GM11168 (cell line): Measurements from ENCODE around the gene EVC2.

Source experiments
- in situ Hi-C: fragments of 300-500 bp; cut with MboI; formaldehyde crosslinking; loops from one replicate; pipeline ENCODE4 v1.12.0; 2022; ENCODE audit warnings: low sequenced_read_pairs; ENCODE audit not compliant: unreplicated experiment

EVC2 gene

GRCh38 chr4:5713861-5714260 lies 5.5 kb upstream of the EVC2 start:
- in situ Hi-C loops = no loop called here

DNA sequence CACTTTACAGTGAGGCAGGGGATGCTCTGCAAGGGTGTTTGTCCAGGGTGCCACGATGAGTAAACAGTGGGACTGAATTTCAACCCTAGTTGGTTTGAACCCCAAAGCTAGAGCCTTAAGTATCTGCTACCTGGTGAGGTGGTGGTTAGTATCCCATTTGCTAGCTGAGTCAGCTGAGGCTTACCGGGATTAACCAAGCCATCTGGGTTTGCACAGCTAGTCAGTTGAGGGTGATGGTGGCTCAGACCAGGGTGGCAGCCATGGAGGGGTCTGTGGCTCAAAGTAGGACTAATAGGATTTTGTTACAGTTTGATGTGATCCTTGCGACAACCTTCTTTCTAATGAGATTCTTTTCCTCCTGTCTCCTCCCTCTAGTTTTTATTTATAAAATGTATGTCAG lies 4.6 kb upstream of the EVC2 start:
- in situ Hi-C loops = no loop called here

- in situ Hi-C loops = no loop called here
Observed at GRCh38 chr4:5712517-5712916, 4.2 kb upstream of the EVC2 start.

DNA sequence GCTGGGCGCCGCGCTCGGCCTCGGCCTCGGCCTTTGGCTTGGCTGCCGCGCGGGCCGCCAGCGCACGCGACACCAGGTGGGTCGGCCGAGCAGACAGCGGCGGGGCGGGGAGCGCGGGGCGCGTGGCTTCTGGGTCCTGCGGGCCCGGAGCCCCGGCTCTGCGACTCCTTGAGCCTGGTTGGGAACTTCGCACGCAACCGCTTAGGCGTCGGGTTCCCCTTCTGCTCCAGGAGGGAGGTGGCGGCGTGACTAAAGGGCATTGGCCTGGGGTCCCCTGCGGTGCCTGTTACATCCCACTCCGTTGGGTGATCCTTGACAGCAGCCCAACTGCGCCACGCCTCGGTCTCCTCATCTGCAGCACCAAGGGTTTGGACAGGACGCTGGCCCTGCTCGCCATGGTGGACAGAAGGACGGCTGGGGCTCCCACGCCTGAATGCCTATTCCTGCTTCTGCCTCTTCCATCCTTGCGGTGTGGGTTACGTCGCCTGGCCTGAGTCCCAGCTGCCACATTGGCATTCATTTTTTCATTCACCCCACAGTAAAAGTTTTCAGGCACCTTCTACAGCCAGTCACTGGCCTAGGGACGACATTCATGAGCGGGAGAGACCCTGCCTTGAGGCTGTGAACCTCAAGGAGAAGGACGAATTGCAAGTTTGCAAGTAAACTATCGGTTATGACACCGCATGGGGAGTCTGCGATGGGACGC lies 3.3 kb upstream of the EVC2 start:
- in situ Hi-C loops = no loop called here

- in situ Hi-C loops = no loop called here
Observed at GRCh38 chr4:5710961-5711478, 2.7 kb upstream of the EVC2 start, which contains the start of gene EVC. Gene EVC (plus strand): TSS chr4:5711201. CDS start chr4:5711381, 180 bp downstream.

- in situ Hi-C loops = no loop called here
Observed at GRCh38 chr4:5710065-5710960, 2.0 kb upstream of the EVC2 start.

DNA sequence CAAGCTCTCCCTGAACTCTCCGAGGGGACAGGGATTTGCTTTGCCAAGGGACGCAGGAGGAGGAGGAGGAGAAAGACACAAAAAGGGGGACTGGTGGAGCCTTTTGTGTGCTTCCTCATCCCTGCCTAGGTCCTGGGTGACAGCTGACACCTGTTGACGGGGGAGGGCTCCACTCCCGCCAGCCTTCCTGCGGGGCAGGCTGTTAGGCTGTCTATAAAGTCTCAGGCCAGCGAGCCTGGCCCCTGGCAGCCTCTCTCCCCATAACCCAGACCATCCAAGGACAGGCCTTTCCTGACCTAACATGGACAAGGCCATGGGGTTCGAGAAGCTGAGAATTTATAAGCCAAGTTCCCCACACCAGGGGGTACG lies 832 bp upstream of the EVC2 start:
- in situ Hi-C loops = no loop called here

DNA sequence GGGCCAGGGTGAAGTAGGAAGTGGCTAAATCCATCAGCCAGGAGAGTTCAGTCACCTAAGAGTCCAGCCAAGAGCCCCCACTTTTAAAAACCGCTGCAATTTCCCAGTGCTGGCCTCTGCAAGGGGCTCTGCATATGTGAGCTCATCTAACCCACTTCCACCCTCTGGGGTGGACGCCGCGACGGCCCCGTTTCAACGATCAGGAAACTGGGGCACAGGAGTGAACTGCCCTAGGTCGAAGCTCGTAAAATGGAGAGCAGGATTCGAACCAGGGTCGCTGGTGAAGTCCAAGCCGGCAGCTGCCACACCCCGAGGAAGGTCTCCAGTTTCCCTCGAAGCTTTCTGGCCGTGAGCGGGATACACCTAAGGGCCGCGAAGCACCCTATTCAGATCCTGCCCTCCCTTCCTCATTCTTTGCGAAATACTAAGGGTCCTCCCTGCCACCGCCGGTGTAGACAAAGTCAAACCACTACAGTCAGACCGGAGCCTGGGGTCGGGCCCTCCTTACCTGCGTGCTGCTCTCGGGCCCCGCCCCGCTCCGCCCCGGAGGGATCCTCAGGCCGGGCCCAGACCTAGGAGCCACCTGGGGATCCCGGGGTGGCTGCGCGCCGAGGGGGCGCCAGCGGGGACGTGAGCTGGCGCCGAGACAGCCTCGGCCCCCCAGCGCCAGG lies 446 bp downstream of the EVC2 start:
- in situ Hi-C loops = no loop called here

GRCh38 chr4:5707366-5707765 lies 993 bp downstream of the EVC2 start:
- in situ Hi-C loops = no loop called here

DNA sequence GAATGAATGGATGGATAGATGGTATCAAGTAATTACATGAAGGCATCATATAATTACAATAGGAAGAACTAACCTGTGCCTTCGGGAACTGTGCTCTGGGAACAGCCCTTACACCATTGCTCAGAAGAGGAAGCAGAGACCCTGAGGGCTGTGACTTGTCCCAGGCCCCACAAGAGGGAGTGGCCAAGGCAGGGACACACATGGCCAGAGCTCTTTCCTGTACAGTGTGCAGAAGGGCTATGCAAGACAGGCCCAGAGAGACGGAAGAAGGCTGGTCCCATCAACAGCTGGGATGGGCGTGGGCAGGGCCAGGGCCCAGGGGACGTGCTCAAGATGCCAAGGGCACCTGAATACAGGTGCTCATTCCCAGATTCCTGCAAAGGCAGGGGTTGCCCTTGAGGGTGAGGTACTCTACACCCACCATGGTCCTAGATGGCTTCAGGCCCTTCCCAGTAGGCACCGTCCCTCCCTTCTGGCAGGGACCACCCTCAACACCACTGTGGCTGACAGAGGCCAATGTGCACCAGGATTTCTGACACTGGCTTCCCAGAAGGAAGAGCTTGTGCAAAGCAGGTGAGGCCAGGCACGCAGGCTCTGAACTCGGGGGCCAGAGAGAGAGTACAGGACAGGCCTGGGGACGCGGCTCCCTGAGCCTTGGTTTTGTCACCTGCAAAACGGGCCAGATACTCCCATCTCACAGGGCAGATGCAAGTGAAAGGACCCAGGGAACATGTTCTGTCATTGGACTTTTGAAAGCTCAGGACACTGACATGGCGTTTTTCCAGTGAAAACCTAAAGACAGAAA lies 1.7 kb downstream of the EVC2 start:
- in situ Hi-C loops = no loop called here

GRCh38 chr4:5705647-5706320 lies 2.6 kb downstream of the EVC2 start:
- in situ Hi-C loops = no loop called here

DNA sequence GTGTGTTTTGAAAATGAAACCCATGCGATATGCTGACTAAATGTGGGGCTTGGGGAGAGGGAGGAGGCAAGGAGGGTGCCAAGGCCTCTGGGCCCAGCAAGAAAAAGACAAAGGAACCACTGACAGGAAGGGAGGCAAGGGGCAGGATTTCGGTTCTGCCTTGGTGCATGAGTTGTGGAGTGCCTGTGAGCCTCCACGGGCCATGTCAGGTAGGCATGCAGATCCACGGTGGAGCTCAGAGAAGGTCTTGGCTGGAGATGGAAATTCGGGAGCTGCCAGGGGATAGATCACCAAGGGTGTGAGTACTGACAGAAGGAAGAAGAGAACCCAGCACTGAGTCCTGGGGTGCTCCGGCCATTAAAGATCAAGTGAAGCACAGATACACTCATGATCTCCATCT lies 4.1 kb downstream of the EVC2 start:
- in situ Hi-C loops = no loop called here

DNA sequence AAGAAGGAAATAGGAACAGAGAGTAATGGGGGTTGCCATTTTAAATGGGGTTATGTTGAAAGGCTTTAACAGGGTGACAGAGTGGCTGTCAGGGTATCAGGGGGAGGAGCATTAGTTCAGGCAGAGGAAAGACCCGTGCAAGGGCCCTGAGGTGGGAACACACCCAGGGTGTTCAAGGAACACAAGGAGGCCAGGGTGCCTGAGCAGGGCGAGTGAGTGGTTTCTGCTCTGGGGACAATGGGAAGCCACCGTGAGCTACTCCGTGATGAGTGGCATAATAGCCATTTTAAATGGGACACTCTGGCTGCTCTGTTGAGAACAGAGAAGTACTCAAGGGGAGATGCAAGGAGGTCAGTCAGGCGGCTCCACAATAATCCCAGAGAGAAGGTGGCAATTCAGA lies 4.5 kb downstream of the EVC2 start:
- in situ Hi-C loops = no loop called here

DNA sequence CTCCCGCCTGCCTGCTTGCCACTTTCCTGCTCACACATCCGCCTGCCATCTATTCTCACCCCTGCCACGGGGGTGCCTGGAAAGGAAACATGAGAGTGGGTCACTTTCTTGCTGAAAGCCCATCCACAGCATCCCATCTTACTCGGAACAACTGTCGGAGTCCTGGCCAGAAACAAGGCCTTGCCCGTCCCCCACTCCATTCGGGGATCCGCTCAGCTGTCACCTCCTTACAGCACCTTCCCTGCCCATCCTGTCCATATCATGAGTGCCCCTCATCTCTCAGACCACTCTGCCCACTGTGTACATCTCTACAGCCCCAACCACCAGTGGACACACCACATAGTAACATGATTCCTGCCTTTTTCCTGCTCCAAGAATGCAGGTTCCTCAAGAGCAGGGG lies 6.4 kb downstream of the EVC2 start:
- in situ Hi-C loops = no loop called here

DNA sequence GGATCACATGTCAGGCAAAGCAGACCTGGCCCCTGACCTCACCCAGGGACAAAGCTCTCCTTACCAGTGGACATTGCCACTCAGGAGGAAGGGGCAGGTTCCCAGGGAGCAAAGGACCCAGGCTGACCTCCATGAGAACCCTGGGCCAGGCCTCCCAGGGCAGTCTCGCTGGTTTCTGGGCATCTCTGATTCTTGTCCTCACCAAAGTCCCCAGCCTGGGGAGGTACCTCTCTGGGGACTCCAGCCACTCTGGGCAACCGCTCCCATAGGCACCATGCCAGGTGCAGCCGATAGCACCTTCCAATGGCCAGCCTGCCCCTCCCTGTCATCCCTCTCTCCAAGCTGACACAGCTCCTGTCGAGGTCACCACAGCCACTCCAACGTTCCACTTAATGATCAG lies 7.9 kb downstream of the EVC2 start:
- in situ Hi-C loops = no loop called here

DNA sequence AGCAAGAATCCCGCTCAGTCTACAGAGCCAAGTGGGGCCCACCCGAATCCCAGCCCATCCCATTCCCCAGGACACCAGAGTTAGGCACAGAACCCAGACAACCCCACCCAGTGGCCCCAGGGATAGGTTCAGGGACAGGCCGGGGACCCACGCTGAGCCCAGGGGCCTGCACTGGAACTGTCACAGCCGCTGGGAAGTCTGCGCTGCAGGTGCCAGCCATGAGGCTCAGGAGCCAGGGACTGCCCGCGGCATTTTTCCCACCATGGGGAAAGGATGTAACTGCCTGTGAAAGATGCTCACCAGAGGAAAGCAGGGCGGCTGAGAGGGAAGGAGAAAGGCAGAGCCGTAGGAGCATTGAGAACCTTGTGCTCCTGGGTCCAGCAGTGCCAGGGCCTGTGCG lies 12.0 kb downstream of the EVC2 start:
- in situ Hi-C loops = no loop called here

- in situ Hi-C loops = no loop called here
Observed at GRCh38 chr4:5693871-5694270, 14.5 kb downstream of the EVC2 start.

DNA sequence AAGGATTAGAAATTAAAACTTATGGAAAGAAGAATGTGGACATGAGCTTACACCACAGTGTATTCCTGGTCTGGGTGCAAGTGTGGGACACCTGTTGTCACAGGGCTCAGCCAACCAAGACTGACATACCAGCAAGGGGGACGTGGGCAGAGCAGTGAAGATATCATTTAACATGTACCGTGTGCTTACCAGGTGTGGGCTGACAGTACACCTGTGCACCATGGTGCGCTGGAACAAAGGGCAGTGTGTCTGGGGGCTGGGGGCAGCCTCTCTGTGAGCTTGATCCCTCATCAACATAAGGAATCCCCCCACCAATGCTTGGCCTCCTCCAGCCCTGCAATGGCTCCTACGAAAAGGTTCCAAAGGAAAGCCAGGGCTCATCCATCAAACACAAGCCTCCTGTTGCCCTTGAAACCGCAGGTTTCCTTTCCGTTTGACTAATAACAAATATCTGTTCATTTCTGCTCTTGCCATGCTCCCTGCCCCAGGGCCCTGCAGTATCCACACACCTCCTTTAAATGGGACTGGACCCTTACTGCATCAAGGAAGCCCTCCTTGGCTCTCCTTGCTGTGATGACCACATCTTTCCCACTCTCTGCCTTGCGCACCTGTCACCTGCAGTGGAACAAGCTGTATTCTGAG lies 16.7 kb downstream of the EVC2 start:
- in situ Hi-C loops = no loop called here

- in situ Hi-C loops = no loop called here
Observed at GRCh38 chr4:5689065-5689464, 19.3 kb downstream of the EVC2 start.
